Measurements from ENCODE around the gene GMDS. TPM values are rescaled to one million over a fixed set of nuclear protein-coding genes. Genes with fewer than 3 reads are reported as not detected.

Gene GMDS
- total and polyA plus RNA-seq, 2 donors (not counting 3 experiments of a cell fraction or from before 2014, with no cell fraction given): 9.8 to 23.5 TPM

DNA sequence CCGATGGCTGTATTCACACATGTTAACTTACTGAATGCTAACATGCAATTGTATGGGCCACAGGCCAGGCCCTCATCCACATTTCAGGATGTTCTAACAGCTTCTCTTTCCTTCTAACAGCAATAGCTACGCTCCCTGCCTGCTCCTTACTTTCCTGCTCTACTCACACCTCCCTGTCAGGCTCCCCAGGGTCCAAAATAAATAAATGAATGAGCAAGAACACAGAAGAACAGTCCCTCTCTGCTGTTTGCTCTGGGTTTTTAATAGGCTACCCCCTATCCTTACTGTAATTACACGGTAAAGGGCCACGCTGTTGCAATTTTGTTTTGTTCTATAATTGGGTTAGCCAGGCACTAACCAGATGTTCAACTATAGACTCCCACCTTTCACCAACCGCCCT is 135.6 kb downstream of the GMDS start:
- dilution Hi-C loops (cut with MboI; ENCODE audit: extremely low pct_ligation_motif_present, low sequenced_read_pairs): loop anchor here (25.0 kb wide), 3 partner anchors 322 to 528 kb away; partner anchors contain the start of gene FOXC1
- Histone ChIP-seq H3K36me3 (ENCODE audit: control insufficient read depth in 2 of 2, extremely low read depth in 1 of 2, insufficient read depth in 2 of 2, low read length in 2 of 2) (no peaks in the 10 kb centered on the region), H3K79me2 (ENCODE audit: control insufficient read depth, insufficient read depth, low read length) (no peaks in the 10 kb centered on the region), H3K27ac (ENCODE audit: insufficient read depth, low read depth, low read length) (peak overlapping the region; percentile 76), H3K4me1 (ENCODE audit: control insufficient read depth, extremely low read depth, insufficient read depth, low read length) (peaks cover 37% of the 10 kb centered on the region), H3K9ac (replicated peaks; ENCODE audit: extremely low read depth, insufficient read depth, low read length) (no peak overlapping the region), H3K9me3 (replicated peaks; ENCODE audit: control insufficient read depth, insufficient read depth, low read length) (no peaks in the 10 kb centered on the region), H3K4me2 (ENCODE audit: insufficient read depth, low read length) (no peak overlapping the region), H3K4me3 (replicated peaks in 1 of 3; ENCODE audit: insufficient read depth in 1 of 3, low read depth in 1 of 3, low read length in 3 of 3) (no peak overlapping the region), H3K27me3 (ENCODE audit: control insufficient read depth in 2 of 2, insufficient read depth in 2 of 2, low read length in 2 of 2) (no peaks in the 10 kb centered on the region), H3K9me1 (replicated peaks; ENCODE audit: control insufficient read depth, extremely low read depth, insufficient read depth, low read length) (no peaks in the 10 kb centered on the region), H4K20me1 (replicated peaks; ENCODE audit: control insufficient read depth, extremely low read depth, insufficient read depth, low read length) (no peaks in the 10 kb centered on the region), H2AFZ (ENCODE audit: low read depth, low read length) (no peak overlapping the region)
- intact Hi-C loops (cut with micrococcal nuclease): loop anchor here (5.0 kb wide), 2 partner anchors 138 to 658 kb away; partner anchors contain the start of genes GMDS and WRNIP1
- DNase-seq (ENCODE audit: low read depth, low spot score) (peak; percentile 75), FAIRE-seq (no peak)
- BruUV-seq (replicated peaks): no TSS peak
- ChIA-PET POLR2A (no interaction called here), CTCF (interaction anchor here (0.6 to 1.9 kb wide), 6 partner anchors 11 to 638 kb away, joined by 3 to 12 read pairs (median 4); no protein-coding TSS in a partner anchor)
- no peak for TF ChIP-seq MYC (IDR thresholded peaks at IDR 0.05; ENCODE audit: low read depth, low read length)

DNA sequence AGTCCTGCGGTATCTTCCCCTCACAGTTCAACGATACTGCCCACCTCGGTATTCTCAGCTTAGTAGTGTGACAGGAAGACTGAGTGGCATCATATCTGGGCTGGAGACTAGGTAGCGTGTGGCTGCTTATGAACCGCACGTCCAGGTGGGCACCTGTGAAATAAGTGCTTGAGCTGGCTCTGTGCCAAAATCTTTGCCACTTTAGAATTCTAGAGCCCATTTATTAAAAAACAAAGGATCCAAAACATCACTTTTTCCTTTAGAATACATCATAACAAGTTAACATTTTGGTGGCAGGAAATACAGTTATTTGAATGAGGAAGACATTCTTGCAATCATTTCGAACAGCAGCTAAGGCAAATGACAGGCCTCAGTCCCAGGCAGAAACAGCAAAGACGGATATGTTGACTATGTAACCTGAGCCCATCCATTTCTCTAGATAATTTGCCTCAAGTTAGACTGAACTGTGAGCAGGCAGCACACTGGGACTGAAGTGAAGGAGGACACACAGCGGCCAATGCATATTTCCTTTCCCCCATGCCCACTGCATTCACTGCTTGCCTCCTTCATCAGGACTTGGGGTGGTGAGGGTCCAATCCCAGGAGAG is 136.6 kb downstream of the GMDS start:
- no peak for DNase-seq (ENCODE audit: low read depth, low spot score)
- H4K20me1 ChIP-seq (replicated peaks; ENCODE audit: control insufficient read depth, extremely low read depth, insufficient read depth, low read length): no peaks in the 10 kb centered on the region
- BruUV-seq (replicated peaks): no TSS peak
- no peaks in the 10 kb centered on the region for H3K36me3 ChIP-seq (ENCODE audit: control insufficient read depth in 2 of 2, extremely low read depth in 1 of 2, insufficient read depth in 2 of 2, low read length in 2 of 2)
- H3K4me1 ChIP-seq (ENCODE audit: control insufficient read depth, extremely low read depth, insufficient read depth, low read length): peaks cover 32% of the 10 kb centered on the region
- TF ChIP-seq POLR2A (IDR thresholded peaks at IDR 0.05; ENCODE audit: low read depth, low read length): no peak
- TF ChIP-seq JUN (IDR thresholded peaks at IDR 0.05; ENCODE audit: borderline replicate concordance, insufficient read depth, insufficient read length, low read depth): no peak
- no peak for TF ChIP-seq POLR2AphosphoS5 (IDR thresholded peaks at IDR 0.05; ENCODE audit: insufficient read depth, low read depth, low read length)
- no peak for TF ChIP-seq FOS (IDR thresholded peaks at IDR 0.05; ENCODE audit: borderline replicate concordance, insufficient read depth, low read length)
- TF ChIP-seq, protein P1, sequence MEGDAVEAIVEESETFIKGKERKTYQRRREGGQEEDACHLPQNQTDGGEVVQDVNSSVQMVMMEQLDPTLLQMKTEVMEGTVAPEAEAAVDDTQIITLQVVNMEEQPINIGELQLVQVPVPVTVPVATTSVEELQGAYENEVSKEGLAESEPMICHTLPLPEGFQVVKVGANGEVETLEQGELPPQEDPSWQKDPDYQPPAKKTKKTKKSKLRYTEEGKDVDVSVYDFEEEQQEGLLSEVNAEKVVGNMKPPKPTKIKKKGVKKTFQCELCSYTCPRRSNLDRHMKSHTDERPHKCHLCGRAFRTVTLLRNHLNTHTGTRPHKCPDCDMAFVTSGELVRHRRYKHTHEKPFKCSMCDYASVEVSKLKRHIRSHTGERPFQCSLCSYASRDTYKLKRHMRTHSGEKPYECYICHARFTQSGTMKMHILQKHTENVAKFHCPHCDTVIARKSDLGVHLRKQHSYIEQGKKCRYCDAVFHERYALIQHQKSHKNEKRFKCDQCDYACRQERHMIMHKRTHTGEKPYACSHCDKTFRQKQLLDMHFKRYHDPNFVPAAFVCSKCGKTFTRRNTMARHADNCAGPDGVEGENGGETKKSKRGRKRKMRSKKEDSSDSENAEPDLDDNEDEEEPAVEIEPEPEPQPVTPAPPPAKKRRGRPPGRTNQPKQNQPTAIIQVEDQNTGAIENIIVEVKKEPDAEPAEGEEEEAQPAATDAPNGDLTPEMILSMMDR (IDR thresholded peaks at IDR 0.05; ENCODE audit: extremely low read depth in 1 of 2, insufficient read depth in 1 of 2, low read depth in 1 of 2, low read length in 2 of 2): no peak
- no peak for TF ChIP-seq GATA2 (IDR thresholded peaks at IDR 0.05; ENCODE audit: insufficient read depth, insufficient read length, low read depth, low read length)
- TF ChIP-seq MAX (IDR thresholded peaks at IDR 0.05; ENCODE audit: insufficient read depth, insufficient read length): no peak
- no peak for TF ChIP-seq EZH2 (IDR thresholded peaks at IDR 0.05; ENCODE audit: borderline replicate concordance, low read depth, low read length, severe bottlenecking)
- TF ChIP-seq MYC (IDR thresholded peaks at IDR 0.05; ENCODE audit: low read depth, low read length): no peak
- no peaks in the 10 kb centered on the region for H3K9me1 ChIP-seq (replicated peaks; ENCODE audit: control insufficient read depth, extremely low read depth, insufficient read depth, low read length)
- H3K79me2 ChIP-seq (ENCODE audit: control insufficient read depth, insufficient read depth, low read length): no peaks in the 10 kb centered on the region
- no peak overlapping the region for H2AFZ ChIP-seq (ENCODE audit: low read depth, low read length)
- intact Hi-C loops (cut with micrococcal nuclease): no loop called here
- POLR2A ChIA-PET: no interaction called here
- no peak overlapping the region for H3K4me3 ChIP-seq (replicated peaks in 1 of 3; ENCODE audit: insufficient read depth in 1 of 3, low read depth in 1 of 3, low read length in 3 of 3)
- H3K27ac ChIP-seq (ENCODE audit: insufficient read depth, low read depth, low read length): no peak overlapping the region
- H3K9ac ChIP-seq (replicated peaks; ENCODE audit: extremely low read depth, insufficient read depth, low read length): no peak overlapping the region
- CTCF ChIA-PET: interaction anchor here (1.7 kb wide), 1 partner anchor 245 kb away, joined by 14 read pairs; no protein-coding TSS in a partner anchor
- no peak for FAIRE-seq
- dilution Hi-C loops (cut with MboI; ENCODE audit: extremely low pct_ligation_motif_present, low sequenced_read_pairs): loop anchor here (25.0 kb wide), 3 partner anchors 322 to 528 kb away; partner anchors contain the start of gene FOXC1
- H3K4me2 ChIP-seq (ENCODE audit: insufficient read depth, low read length): no peak overlapping the region
- no peaks in the 10 kb centered on the region for H3K9me3 ChIP-seq (replicated peaks; ENCODE audit: control insufficient read depth, insufficient read depth, low read length)
- H3K27me3 ChIP-seq (ENCODE audit: control insufficient read depth in 2 of 2, insufficient read depth in 2 of 2, low read length in 2 of 2): no peaks in the 10 kb centered on the region

Data from endothelial cell of umbilical vein (primary cell).